NCI-H2171 (cell line): ENCODE results near the gene USP50.
"Not testable (repeated sequence)": the region's sequence is repeated elsewhere in the genome, so short reads cannot be mapped to it uniquely, and the experiment has no call there.

Experiments
- DNase-seq: peaks from one replicate; lab custom pipeline; 2025; lab: John Stamatoyannopoulos, UW

Gene USP50

GRCh38 chr15:50503144-50503543, 43.3 kb downstream of the USP50 start:
- DNase-seq, result no peak

- no peak for DNase-seq
Observed at GRCh38 chr15:50501815-50502214, 44.7 kb downstream of the USP50 start.

- no peak for DNase-seq
Observed at GRCh38 chr15:50500352-50500751, 46.1 kb downstream of the USP50 start.

GRCh38 chr15:50496692-50497091, 49.8 kb downstream of the USP50 start:
- no peak for DNase-seq

GRCh38 chr15:50494547-50494946, 51.9 kb downstream of the USP50 start:
- not testable (repeated sequence) for DNase-seq

- no peak for DNase-seq
Observed at GRCh38 chr15:50493625-50494024, 52.8 kb downstream of the USP50 start.

GRCh38 chr15:50487287-50487686, 59.2 kb downstream of the USP50 start:
- DNase-seq, result no peak

GRCh38 chr15:50485389-50485788, 61.1 kb downstream of the USP50 start:
- no peak for DNase-seq

GRCh38 chr15:50484781-50485180, 61.7 kb downstream of the USP50 start:
- DNase-seq, result no peak

- no peak for DNase-seq
Observed at GRCh38 chr15:50476143-50476542, 70.3 kb downstream of the USP50 start.

- no peak for DNase-seq
Observed at GRCh38 chr15:50471072-50471471, 75.4 kb downstream of the USP50 start.

- peak; percentile 15 for DNase-seq
Observed at GRCh38 chr15:50463423-50464358, 82.8 kb downstream of the USP50 start.

- no peak for DNase-seq
Observed at GRCh38 chr15:50458348-50459112, 87.9 kb downstream of the USP50 start.

GRCh38 chr15:50452927-50453326, 93.5 kb downstream of the USP50 start:
- no peak for DNase-seq
